ENCODE results near the gene LHFPL2. TPM values are rescaled to one million over a fixed set of nuclear protein-coding genes. Genes with fewer than 3 reads are reported as not detected.
"Not testable (repeated sequence)": the region's sequence is repeated elsewhere in the genome, so short reads cannot be mapped to it uniquely, and the experiment has no call there.

The LHFPL2 gene
- total and polyA plus RNA-seq, 12 donors, result 2.4 to 14.9 (median 5.1) TPM

GRCh38 chr5:78667461-78668103 is 19.0 kb upstream of the LHFPL2 start:
- no peaks in the 10 kb centered on the region for H3K27me3 ChIP-seq
- no peaks in the 10 kb centered on the region for H3K9me3 ChIP-seq
- no peaks in the 10 kb centered on the region for H3K36me3 ChIP-seq
- H3K4me3 ChIP-seq, result no peak overlapping the region
- no peak overlapping the region for H3K27ac ChIP-seq
- ATAC-seq (no peak), DNase-seq (no peak)
- intact Hi-C loops (cut with DNase I), result no loop called here
- TF ChIP-seq CTCF (IDR thresholded peaks at IDR 0.05), result no peak
- 95 to 96% methylated on average over 5 of the region's 5 CpGs for WGBS, 2 donors
- H3K4me1 ChIP-seq, result peaks cover 0 to 3% (median 0%) of the 10 kb centered on the region in 9 donors

GRCh38 chr5:78666975-78667374 is 18.4 kb upstream of the LHFPL2 start:
- H3K4me3 ChIP-seq; H3K36me3 ChIP-seq; H3K27me3 ChIP-seq; H3K9me3 ChIP-seq; H3K27ac ChIP-seq; intact Hi-C loops (cut with DNase I); H3K4me1 ChIP-seq; ATAC-seq; DNase-seq: not testable (repeated sequence)
- 92 to 100% methylated on average over 1 of the region's 1 CpG for WGBS, 2 donors

GRCh38 chr5:78666041-78666444 is 17.5 kb upstream of the LHFPL2 start:
- H3K4me3 ChIP-seq, result no peak overlapping the region
- no peaks in the 10 kb centered on the region for H3K27me3 ChIP-seq
- no peaks in the 10 kb centered on the region for H3K36me3 ChIP-seq
- no peak for TF ChIP-seq CTCF (IDR thresholded peaks at IDR 0.05)
- DNase-seq (no peak), ATAC-seq (no peak)
- no peak overlapping the region for H3K27ac ChIP-seq
- WGBS, 2 donors, result 57 to 66% methylated on average over 3 of the region's 3 CpGs
- H3K4me1 ChIP-seq, result peaks cover 0 to 3% (median 0%) of the 10 kb centered on the region in 9 donors
- intact Hi-C loops (cut with DNase I), result no loop called here
- no peaks in the 10 kb centered on the region for H3K9me3 ChIP-seq

- WGBS, 2 donors, result 96% methylated on average over 3 of the region's 3 CpGs
- no peak for TF ChIP-seq CTCF (IDR thresholded peaks at IDR 0.05)
- intact Hi-C loops (cut with DNase I), result no loop called here
- no peak overlapping the region for H3K4me3 ChIP-seq
- peaks cover 0 to 6% (median 2%) of the 10 kb centered on the region in 9 donors for H3K4me1 ChIP-seq
- H3K9me3 ChIP-seq, result no peaks in the 10 kb centered on the region
- no peak for DNase-seq
- no peak overlapping the region for H3K27ac ChIP-seq
- H3K36me3 ChIP-seq, result no peaks in the 10 kb centered on the region
- ATAC-seq, result no peak
- no peaks in the 10 kb centered on the region for H3K27me3 ChIP-seq
Observed at GRCh38 chr5:78665534-78665933, 17.0 kb upstream of the LHFPL2 start.

GRCh38 chr5:78662323-78662722 is 13.8 kb upstream of the LHFPL2 start:
- Histone ChIP-seq H3K4me1 (peaks cover 0 to 31% (median 13%) of the 10 kb centered on the region in 9 donors), H3K36me3 (no peaks in the 10 kb centered on the region), H3K27ac (no peak overlapping the region), H3K4me3 (no peak overlapping the region), H3K9me3 (no peaks in the 10 kb centered on the region), H3K27me3 (no peaks in the 10 kb centered on the region)
- no peak for ATAC-seq
- WGBS, 2 donors, result 94 to 96% methylated on average over 1 of the region's 1 CpG
- no peak for DNase-seq
- no peak for TF ChIP-seq CTCF (IDR thresholded peaks at IDR 0.05)
- intact Hi-C loops (cut with DNase I), result no loop called here
